Spleen (tissue), 7 donors: ENCODE measurements around the gene ACMSD.

Experiments
- CTCF ChIP-seq, 11 experiments: fragments of 200-600 bp in 7 of 11; fragments of 450-650 bp in 4 of 11; sonication (generic) in 4 of 11; IDR thresholded peaks in 8 of 11; conservative IDR thresholded peaks in 3 of 11; 1 replicate in 7 of 11; 2 replicates in 4 of 11; pipeline versions ENCODE4 v1.4.0 to v1.8.0; 2016 to 2021; ENCODE audit warnings: antibody characterized with exemption in 11 of 11, inconsistent platforms in 4 of 11, mild to moderate bottlenecking in 1 of 11
- POLR2AphosphoS5 ChIP-seq, 3 donors: sonication (generic); formaldehyde crosslinking; IDR thresholded peaks; one replicate each; pipeline ENCODE4 v1.5.1; 2017; ENCODE audit warnings: antibody characterized with exemption in 3 of 3
- donor health status: DM: no; HTN: no; CAD: no; lungs with moderate emphysema.
- donor health status: DM: no; HTN: no; CAD: no.
- donor health status: DM: no; HTN: no; CAD: no.

- no peak for TF ChIP-seq CTCF (IDR thresholded peaks at IDR 0.05 in 8 of 11, conservative IDR thresholded peaks at IDR 0.05 in 3 of 11)
- no peak for TF ChIP-seq POLR2AphosphoS5 (IDR thresholded peaks at IDR 0.05)
Observed at GRCh38 chr2:134800341-134800740, 38.1 kb upstream of the ACMSD start.
